Measurements from ENCODE around the gene ADAMTS8.

The ADAMTS8 gene

DNA sequence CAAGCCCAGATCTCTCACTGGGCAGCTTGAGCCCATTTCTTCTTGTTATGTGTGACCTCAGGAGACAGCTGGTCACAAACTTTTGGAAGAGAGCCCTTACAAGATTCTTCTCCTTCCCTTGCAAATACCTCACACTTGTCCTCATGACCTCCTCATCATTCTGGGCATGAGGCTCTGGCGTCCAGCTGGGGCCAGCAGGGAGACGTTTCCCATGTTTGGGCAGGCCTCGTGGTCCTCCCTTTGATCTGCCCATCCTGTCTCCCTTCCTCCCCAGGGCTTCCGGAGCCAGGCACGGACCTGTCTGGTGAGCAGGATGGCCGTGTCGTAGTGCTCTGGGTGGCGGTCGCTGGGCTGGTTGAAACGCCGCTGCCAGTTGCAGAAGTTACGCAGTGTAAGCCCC is 9.7 kb downstream of the ADAMTS8 start:
- no peak for DNase-seq (ENCODE audit: low read depth)

DNA sequence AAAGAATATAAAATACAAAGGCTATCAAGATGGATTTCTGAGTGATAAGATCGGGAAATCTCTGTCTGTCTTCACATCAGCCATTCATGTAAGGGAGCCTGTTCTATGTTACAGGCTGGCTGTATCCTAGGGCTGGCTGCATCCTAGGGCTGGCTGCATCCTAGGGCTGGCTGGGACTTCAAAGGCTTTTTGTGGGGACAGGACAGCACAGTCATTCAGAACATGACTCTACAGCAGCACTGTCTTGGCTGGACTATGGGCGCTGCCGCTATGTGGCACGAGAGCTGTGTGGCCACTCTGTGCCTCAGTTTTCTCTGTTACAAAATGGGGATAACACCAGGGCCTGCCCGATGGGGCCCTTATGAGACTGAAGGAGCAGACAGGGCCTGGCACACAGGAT is 10.2 kb downstream of the ADAMTS8 start:
- no peak for DNase-seq (ENCODE audit: low read depth)

DNA sequence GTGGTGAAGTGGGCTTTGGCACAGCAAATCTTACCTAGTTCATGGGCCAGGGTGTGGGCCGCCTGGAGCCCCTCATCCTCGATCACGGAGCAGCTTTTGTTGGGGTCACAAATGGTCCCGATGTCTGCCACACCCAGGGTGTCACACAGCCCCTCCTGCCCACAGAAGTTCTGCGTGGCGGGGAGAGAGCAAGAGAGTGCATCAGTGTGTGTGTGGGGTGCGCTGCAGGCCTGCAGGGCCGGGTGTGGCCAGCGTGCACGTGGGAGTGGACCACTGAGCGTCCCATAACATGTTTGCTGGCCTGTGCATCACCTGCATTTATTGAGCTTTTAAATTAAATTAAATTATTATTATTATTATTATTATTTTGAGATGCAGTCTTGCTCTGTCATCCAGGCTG is 11.5 kb downstream of the ADAMTS8 start:
- DNase-seq (ENCODE audit: low read depth) = no peak

DNA sequence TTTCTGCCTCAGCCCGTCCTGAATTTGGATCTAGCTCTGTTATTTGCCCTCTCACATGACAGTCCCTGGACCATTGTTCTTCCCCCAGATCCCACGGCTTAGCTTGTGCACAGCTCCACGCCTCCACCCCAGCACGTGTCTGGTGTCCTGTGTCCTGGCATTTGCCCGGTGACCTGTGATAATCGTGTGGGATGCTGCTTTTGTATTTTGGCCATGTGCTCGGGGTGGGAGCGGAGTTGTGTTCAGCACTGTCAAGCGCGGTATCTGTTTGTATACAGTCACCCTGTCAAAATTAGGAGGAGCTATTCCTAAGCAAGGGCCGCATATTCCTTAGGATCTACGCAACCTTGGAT is 11.9 kb downstream of the ADAMTS8 start:
- DNase-seq (ENCODE audit: low read depth) = no peak

DNA sequence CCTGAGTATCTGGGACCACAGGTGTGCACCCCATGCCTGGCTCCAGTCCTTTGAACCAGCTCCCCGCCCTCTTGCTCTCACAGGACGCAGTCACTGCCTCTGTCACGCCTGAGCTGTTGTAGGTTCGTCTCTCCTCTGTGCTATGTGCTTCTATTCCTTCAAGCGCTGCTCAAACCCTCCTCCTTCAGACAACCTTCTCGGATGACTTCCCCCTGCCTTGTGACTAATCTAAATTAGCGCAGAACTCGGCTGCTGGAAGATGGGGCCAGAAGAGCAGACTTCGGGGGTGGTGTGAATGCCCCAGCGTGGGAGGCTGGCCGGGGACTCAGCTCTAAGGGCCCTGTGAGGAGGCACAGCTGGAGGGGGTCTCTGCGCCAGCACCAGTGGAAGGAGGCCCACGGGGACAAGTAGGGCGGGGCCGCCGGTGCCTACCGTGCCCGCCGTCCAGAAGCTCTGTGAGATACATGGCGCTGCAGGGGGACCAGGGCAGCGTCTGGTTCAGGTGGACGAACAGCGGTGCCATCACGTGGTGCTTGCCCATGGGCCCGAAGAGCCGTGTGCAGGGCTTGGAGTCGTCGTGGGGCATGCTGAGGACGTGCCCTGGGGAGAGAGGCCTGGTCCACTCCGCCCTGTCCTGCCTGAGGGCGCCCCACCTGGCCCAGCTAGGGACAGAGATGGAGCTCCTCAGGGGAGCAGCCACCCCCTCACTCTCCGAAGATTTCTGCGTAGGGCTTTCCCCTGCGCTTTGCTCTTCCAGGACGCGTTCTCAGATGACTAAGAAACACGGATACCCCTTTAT is 12.5 kb downstream of the ADAMTS8 start:
- DNase-seq (ENCODE audit: low read depth) = no peak

DNA sequence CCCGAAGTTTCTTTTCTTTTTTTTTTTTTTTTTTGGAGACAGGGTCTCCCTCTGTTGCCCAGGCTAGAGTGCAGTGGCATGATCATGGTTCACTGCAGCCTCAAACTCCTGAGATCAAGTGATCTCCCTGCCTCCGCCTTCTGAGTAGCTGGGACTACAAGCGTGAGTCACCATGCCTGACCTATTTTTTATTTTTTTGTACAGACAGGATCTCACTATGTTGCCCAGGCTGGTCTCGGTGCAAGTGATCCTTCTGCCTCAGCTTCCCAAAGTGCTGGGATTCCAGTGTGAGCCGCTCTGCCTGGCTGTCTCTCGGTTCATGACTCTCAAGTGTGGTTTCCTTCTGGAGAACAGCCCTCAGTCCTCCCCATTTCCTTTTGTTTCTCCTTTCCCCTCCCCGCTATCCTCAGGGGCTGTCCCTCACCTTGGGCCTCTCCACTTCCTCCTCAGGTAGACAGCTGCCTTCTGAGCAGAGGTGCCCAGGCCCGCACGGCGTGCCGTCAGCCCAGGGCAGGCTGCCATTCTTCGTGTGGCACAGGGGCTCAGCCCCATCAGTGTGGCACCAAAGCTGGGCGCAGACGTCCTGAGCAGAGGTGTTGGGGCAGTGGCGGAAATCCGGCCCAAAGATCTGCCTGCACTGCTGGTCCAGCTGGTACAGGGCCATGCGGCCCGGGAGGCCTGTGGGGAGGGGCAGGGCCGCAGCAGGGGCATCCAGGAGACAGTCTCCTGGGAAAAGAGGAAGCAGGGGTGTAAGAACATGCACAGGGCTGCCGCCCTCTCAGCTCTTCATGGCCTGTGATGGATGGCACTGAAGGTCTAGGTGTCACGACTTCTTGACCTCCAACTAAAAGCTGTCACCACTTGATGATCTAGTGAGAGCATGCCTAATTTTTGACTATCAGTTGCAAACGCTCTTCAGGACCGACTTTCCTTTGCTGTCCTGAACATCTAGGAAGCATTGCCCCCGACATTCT is 14.0 kb downstream of the ADAMTS8 start:
- DNase-seq (ENCODE audit: low read depth) = no peak

DNA sequence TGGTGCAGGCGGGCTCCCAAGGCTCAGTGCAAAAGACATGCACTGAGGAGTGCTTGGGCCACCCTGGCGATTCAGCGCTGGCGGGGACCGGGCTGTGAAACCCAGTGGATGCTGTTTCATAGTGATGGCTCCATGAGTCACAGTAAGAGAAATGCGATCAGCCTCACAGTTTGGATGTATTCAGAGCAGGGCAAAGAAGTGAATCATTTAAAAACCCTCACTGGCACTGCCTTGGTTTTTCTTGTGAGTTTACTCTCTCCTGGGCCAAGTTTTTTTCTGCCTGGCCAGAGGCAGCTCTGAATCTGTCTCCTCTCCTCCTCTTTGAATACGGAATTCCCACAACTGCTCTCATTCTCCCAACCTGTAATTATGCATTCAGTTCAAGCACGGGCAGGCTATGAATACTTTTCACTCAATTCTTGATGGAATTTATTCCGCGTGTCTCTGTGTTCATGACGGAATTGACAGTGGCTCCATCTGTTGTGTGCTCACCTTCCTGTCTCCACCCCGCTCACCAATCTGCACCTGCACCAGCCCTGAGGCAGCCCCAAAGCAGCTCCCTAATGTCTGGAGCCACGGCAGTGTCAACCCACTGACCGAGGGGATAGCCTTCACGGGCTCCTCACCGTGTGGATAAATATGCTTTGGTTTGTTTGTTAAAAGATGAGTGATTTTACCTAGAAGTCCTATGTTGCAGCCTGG is 14.9 kb downstream of the ADAMTS8 start:
- no peak for DNase-seq (ENCODE audit: low read depth)

DNA sequence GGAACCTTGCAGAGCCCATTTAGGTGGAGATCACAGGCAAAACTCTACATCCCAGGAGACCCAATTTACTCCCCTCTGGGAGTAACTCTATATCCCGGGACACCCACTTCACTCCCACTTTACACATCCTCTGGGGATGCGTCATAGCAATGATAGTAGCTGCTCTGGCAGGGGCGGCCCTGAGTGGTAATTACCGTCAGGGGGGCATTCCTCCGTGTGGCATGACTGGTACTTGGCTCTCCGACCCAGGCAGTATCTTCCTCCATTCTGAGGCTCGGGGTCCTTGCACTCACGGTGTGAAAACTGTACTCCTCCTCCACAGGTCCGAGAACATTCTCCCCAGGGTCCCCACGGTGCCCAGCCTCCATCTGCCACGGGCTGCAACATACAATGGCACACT is 17.2 kb downstream of the ADAMTS8 start:
- DNase-seq (ENCODE audit: low read depth) = no peak

DNA sequence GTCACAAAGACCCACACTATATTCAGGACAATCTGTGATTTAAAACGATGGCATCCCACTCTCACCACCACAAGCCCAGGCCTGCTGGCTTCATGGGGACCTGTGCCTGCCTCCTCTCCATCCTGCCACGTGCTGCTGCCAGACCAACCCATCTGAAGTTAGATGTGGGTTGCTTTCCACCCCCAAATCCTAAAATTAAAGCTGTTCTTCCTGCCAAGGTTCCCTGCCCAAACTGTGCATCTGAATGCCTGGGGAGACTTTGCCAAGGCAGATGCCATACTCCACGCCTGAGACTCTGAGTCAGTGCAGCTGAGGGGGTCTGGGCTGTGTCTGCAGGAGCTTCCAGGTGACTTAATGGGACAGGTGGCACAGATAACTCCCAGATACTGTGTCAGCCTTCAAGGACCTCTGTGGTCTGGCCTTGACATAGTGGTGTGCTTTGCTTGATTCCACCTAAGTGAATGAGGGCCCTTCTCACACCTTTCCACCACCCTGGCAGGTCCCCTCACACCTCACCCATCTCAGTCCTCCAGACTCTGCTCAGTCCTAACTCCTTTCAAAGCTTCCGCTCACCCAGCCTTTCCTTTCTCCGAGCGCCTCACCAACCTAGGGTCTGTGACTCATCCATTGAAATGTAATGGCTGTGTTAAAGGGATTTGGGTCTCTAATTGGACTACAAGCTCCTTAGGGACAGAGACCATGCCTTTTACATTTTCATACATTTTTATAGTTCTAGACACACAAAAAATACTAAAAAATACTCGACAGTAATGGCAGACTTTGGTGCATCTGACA is 18.6 kb downstream of the ADAMTS8 start:
- DNase-seq (ENCODE audit: low read depth) = no peak

DNA sequence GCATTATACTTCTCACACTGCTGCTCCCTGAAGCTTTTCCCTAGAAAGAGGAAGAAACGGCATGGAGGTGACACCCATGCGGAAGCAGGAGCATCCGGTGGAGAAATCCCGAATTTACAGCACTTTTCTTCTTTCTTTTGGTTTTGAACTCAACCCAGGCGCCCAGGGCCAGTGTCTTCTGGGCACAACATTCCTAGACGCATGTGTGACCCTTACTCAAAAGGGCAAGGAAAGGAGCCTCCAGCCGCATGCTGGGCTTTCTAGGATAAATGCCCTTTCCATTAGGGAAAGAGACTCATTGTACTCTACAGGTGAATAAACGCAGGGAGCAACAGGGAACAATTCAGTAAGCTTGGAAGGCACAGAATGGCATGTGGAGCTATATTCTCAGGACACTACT is 19.5 kb downstream of the ADAMTS8 start:
- no peak for DNase-seq (ENCODE audit: low read depth)

DNA sequence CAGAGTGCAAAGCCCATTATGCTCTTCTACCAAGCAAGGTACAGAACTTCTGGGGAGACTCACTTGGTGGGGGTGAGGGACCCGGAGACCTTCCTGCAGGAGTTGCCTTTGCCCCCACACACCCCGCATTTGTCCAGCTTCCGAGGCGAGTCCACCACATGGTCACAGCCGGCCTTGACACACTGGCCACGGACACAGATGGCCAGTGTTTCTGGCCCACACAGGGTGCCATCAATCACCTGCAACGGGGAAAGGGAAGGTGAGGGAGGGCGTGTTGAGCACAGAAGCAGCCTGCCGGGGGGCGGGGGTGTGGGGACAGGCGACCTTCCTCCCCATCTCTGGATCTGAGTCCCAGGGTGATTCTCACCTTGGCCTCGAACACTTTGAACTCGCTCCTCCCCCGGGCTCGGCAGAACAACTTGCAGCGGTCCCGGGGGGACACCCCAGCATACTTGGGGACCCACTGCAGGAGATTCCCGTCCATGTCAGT is 20.0 kb downstream of the ADAMTS8 start:
- DNase-seq (ENCODE audit: low read depth) = no peak

DNA sequence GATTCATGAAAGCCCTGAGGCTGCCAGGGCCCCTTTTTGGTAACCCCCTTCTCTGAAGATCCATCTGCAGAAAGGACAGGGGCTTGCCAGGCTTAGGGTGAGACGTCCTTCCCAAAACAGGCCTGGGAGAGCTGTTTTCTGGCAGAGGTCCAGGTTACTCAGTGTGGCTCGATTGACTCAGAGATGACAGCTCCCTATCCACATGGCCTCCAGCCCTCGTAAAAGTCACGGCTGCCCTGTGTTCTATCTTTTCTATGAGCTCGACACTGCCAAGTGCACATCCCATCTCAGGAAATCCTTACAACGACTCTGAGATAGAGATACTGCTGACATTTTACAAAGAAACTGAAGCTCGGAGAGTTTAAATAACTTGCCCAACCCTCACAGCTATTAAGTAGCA is 20.4 kb downstream of the ADAMTS8 start:
- no peak for DNase-seq (ENCODE audit: low read depth)

DNA sequence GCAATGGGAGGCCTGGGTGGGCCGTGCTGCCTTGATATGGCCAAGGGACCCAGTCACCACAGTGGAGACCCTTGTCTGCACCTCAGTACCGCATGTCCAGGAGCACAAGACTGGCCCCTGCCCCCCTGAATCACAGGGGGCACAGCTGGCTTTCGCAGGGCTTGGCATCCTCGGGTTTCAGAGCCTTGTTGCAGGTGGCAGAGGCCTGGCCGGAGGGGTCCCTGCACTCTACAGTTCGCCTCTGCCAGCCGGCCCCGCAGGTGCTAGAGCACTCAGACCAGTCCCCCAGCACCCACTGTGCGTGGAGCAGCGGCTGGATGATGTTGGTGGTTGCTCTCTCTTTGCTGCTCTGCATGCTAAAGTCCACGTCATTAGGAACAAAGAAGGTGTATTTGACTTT is 23.0 kb downstream of the ADAMTS8 start:
- no peak for DNase-seq (ENCODE audit: low read depth)

DNA sequence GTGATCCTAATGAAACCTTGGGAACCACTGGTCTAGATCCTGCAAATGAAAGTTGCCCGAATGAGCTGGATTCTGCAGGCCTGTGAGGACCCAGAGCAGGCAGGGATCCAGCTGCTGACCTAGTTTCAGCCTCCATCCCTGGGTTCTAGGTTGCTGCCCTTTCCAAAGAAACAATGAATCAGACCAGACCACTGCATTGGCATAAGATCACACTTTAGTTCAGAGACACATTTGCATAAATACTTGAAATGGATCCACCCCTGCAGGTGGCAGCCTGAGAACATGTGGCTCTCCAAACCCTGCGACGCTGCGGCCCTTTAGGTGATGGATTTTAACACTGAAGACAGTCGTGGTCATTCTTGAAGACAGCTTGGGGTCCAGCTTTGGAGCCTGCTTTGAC is 23.7 kb downstream of the ADAMTS8 start:
- no peak for DNase-seq (ENCODE audit: low read depth)

DNA sequence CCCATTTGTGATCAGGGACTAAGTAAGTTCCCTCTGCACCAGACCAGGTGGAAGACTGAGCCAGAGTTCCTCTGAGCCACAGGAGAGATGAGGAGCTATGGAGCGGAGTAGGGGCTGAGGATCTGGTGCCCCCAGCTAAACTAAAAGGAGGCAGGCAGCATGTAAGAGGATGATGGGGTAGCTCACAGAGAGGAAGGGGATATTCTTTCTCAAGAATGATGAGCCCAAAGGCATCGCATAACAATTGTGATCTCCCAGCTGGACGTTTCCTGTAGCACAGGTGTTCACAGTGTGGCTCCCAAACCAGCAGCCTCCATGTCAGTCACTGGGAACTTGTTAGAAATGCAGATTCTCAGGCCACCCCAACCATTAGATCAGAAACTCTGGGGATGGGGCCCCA is 24.4 kb downstream of the ADAMTS8 start:
- DNase-seq (ENCODE audit: low read depth) = no peak

DNA sequence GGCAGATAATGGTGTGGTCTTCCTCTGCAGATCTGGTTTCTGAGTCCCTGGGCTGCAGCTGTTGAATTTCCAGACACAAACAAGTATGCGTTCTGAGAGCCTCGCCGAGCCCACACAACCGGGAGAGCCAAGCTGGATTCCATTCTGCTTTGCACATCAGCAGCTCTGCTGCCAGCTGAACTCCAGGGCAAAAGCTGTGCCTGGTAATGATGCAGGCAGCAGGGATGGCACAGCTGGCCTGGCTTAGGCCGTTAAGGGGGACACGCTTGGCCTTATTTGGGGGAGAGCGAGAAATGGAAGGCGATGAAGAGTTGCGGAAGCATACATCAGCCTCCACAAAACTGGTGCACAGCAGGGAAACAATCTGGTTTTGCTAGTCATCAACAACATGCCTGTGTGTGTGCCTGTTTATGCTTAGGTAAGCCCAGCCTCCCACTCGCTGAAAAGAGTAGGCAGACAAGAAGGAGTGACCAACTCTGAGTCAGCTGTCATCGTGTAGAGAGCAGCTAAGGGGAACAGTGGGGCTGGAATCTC is 25.1 kb downstream of the ADAMTS8 start:
- no peak for DNase-seq (ENCODE audit: low read depth)

DNA sequence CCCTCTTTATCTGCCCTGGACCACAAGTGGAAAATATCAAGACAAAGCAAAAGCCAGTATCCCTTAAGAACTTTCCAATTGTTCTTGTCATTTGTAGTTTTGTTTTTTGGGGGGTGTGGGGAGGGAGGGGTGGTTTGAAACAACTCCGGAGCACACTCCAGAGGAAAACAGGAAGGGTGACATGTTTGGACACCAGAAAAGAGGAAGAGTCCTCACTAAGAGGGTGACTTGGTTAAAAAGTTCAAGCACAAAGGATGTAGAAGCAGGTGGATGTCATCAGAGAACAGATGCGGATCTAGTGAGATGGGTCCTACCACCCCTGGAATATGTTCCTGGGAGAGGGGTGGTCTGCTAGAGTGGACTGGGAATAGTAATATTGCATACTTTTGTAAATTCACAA is 25.8 kb downstream of the ADAMTS8 start:
- DNase-seq (ENCODE audit: low read depth) = no peak

DNA sequence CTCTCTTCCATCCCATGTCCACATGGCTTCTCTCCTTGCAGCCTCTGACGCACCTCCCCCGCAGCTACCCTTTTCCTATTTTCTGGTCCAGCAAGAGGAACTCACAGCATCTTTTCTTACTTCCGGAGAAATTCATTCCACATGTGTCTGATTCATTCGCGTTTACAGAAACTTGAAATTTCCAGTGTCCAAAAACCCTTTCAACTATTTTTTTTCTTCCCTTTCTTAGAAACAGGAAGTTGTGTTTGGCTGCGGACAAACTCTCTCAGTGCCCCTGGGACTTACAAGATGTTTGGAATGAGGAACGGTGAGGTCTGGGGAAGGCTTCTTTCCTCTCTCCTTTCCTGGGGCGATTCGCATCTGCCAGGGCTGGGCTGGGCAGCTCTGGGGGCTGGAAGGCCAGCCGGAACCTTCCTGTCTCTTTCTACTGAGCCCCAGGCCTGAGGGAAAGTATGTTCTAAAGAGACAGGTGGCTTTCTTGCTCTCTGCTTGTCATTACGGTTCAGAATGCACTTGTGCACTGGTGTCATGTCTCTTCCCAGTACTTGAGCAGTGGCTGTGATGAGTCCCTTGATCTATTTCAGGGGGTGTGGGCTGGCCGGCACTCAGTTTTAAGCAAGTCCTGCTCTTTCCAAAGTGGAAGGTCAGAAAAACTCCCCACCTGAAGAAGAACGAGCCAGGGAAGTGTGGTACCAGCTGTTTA is 27.5 kb downstream of the ADAMTS8 start:
- DNase-seq (ENCODE audit: low read depth) = no peak

DNA sequence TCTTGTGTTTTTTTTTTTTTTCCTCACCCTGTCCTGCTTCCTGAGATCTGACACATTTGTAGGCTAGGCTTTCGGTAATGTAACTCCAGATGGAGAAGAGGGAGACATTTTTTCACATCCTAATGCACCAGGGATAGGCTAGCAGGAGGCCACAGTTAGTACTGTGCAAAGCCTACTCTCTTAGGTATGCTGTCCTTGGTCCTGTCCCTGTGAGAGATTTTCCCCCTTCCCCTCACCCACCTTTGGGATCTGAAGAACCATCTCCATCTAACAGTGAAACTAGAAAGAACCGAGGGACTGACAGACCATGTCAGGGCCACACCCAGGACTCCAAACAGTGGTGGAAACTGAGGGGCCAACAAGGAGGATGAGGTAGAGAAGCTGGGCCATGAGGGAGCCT is 29.2 kb downstream of the ADAMTS8 start:
- no peak for DNase-seq (ENCODE audit: low read depth)

DNA sequence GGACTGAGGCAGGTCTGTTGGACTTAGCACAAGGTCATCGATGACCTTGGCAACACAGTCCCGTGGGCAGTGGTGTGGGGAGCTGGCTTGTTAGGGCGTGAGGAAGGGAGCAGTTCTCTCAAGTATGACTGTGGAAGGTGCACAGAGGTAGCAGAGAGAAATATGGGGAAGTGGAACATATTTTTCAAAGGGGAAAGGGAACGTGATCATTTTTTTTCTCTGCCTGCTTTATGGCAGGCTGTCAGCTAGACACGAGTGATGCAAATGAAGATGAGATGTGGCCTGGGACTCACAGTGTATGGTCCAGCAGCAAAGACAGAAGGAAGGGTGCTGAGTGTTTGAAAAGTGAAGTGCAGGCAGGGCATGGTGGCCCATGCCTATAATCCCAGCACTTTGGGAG is 30.6 kb downstream of the ADAMTS8 start:
- no peak for DNase-seq (ENCODE audit: low read depth)

DNA sequence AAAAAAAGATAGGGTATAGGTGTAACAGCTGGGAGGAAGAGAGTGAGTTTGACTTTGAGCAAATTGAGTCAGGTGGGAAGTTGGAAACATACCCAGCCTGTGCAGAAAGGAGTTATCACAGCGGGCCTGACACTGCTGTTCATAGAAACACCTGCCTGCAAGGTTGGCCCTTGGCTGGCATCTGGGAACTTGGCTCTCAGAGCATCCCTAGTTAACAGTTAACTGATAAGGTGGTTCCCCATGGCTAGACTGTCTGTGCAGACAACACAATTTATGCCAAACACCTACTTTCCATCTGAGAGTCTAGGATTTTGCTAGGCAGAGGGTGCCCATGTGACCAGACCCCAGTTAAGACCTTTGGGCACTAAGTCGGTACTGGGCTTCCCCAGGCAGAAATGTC is 31.4 kb downstream of the ADAMTS8 start:
- DNase-seq (ENCODE audit: low read depth) = no peak

Data from activated T-helper 9 cell treated with anti-CD3 and anti-CD28 coated beads, Interleukin-2, amount 50 U/mL, for 16 hours (primary cell).